ENCODE results near the gene GCH1.

DNA sequence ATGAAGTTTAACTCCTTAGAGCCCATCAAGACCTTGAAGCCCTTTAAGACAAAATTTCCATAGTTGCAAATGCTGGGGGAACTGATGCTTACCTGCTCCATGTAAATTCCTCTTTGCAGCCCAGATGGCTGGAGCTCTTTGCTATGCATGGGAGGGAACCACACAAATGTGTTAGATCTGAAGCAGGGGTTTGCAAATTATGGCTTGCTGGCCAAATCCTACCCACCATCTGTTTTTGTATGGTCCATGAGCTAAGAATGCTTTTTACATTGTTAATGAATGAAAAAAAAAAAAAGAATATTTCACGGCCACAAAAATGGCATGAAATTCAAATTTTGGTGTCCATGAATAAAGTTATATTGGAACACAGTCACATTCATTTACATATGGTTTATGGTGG, 74.6 kb downstream of the GCH1 start:
- no peak for TF ChIP-seq POLR2A (IDR thresholded peaks at IDR 0.05)
- TF ChIP-seq, protein P1, sequence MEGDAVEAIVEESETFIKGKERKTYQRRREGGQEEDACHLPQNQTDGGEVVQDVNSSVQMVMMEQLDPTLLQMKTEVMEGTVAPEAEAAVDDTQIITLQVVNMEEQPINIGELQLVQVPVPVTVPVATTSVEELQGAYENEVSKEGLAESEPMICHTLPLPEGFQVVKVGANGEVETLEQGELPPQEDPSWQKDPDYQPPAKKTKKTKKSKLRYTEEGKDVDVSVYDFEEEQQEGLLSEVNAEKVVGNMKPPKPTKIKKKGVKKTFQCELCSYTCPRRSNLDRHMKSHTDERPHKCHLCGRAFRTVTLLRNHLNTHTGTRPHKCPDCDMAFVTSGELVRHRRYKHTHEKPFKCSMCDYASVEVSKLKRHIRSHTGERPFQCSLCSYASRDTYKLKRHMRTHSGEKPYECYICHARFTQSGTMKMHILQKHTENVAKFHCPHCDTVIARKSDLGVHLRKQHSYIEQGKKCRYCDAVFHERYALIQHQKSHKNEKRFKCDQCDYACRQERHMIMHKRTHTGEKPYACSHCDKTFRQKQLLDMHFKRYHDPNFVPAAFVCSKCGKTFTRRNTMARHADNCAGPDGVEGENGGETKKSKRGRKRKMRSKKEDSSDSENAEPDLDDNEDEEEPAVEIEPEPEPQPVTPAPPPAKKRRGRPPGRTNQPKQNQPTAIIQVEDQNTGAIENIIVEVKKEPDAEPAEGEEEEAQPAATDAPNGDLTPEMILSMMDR (IDR thresholded peaks at IDR 0.05): no peak

All from lower leg skin (tissue), 3 donors.